Osteocyte (in vitro differentiated cells): Measurements from ENCODE around the gene STRIP1. TPM values are rescaled to one million over a fixed set of nuclear protein-coding genes. Genes with fewer than 3 reads are reported as not detected.
"Not testable (repeated sequence)": the region's sequence is repeated elsewhere in the genome, so short reads cannot be mapped to it uniquely, and the experiment has no call there.

Experiments used
- DNase-seq: peaks from one replicate; pipeline ENCODE4 v3.0.0; 2021; ENCODE audit warnings: mixed read lengths; ENCODE audit not compliant: unreplicated experiment; ENCODE audit errors: extremely low spot score
- H3K27ac Mint-ChIP-seq: one replicate; pipeline ENCODE4 v1.8.0; 2021; ENCODE audit warnings: mild to moderate bottlenecking, mixed read lengths; ENCODE audit not compliant: unreplicated experiment
- H3K27me3 Mint-ChIP-seq: one replicate; pipeline ENCODE4 v1.8.0; 2021; ENCODE audit warnings: mixed read lengths; ENCODE audit not compliant: unreplicated experiment
- H3K36me3 Mint-ChIP-seq: one replicate; pipeline ENCODE4 v1.8.0; 2021; ENCODE audit warnings: mixed read lengths; ENCODE audit not compliant: unreplicated experiment
- H3K4me1 Mint-ChIP-seq: one replicate; pipeline ENCODE4 v1.8.0; 2021; ENCODE audit warnings: mixed read lengths; ENCODE audit not compliant: unreplicated experiment
- H3K4me3 Mint-ChIP-seq: one replicate; pipeline ENCODE4 v1.8.0; 2021; ENCODE audit warnings: mild to moderate bottlenecking, moderate library complexity, mixed read lengths; ENCODE audit not compliant: unreplicated experiment
- H3K9me3 Mint-ChIP-seq: one replicate; pipeline ENCODE4 v1.8.0; 2021; ENCODE audit warnings: mixed read lengths; ENCODE audit not compliant: unreplicated experiment
- CTCF ChIP-seq: fragments of 200-600 bp; sonication (generic); IDR thresholded peaks from 2 replicates; pipeline ENCODE4 v1.5.0; 2021; ENCODE audit warnings: antibody characterized with exemption, mild to moderate bottlenecking, moderate library complexity
- total RNA-seq: library from RNA; stranded (reverse); gene quantifications from 2 replicates; pipeline ENCODE4 v1.2.1, GENCODE V29; 2021

The STRIP1 gene
- total RNA-seq, 1 donor from 2014 or later = 55.7 TPM

DNA sequence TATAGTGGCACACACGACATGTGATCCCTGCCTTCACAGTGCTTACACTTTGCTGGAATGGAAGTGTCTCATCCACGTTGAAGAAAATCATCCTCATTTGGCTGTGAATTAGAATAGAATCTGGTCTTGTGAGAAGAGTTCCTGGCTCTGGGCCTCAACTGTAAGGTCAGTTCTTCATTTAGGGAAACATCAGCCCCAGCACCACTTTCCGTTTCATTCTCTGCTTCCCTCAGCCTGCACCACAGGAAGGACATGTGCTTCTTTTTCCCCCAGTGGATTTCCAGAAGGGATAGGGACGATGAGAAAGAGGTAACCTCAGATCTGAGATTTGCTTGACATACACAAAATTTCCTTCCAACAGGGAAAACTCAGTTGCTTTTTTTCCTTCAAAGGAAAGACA is 39.7 kb downstream of the STRIP1 start:
- Mint-ChIP-seq H3K27me3 (peaks cover 75% of the 10 kb centered on the region), H3K27ac (no peak overlapping the region), H3K9me3 (no peaks in the 10 kb centered on the region), H3K36me3 (no peaks in the 10 kb centered on the region), H3K4me3 (no peak overlapping the region), H3K4me1 (no peaks in the 10 kb centered on the region)
- no peak for DNase-seq
- no peak for TF ChIP-seq CTCF

- Mint-ChIP-seq H3K27me3 (peaks cover 65% of the 10 kb centered on the region), H3K27ac (no peak overlapping the region), H3K36me3 (no peaks in the 10 kb centered on the region), H3K4me1 (no peaks in the 10 kb centered on the region), H3K4me3 (no peak overlapping the region), H3K9me3 (no peaks in the 10 kb centered on the region)
- DNase-seq = no peak
- TF ChIP-seq CTCF = no peak
These were observed 42.5 kb downstream of the STRIP1 start for GRCh38 chr1:110076789-110077500.

- H3K4me1 Mint-ChIP-seq, H3K4me3 Mint-ChIP-seq, H3K36me3 Mint-ChIP-seq, DNase-seq, H3K27ac Mint-ChIP-seq, H3K9me3 Mint-ChIP-seq: not testable (repeated sequence)
- H3K27me3 Mint-ChIP-seq = peaks cover 64% of the 10 kb centered on the region
These were observed 45.6 kb downstream of the STRIP1 start for GRCh38 chr1:110079995-110080394.

GRCh38 chr1:110081061-110081460 is 46.6 kb downstream of the STRIP1 start:
- H3K27me3 Mint-ChIP-seq = peaks cover 67% of the 10 kb centered on the region
- peaks cover 9% of the 10 kb centered on the region for H3K4me1 Mint-ChIP-seq
- H3K4me3 Mint-ChIP-seq = no peak overlapping the region
- no peaks in the 10 kb centered on the region for H3K9me3 Mint-ChIP-seq
- H3K27ac Mint-ChIP-seq = no peak overlapping the region
- no peak for DNase-seq
- H3K36me3 Mint-ChIP-seq = no peaks in the 10 kb centered on the region
- TF ChIP-seq CTCF = no peak

DNA sequence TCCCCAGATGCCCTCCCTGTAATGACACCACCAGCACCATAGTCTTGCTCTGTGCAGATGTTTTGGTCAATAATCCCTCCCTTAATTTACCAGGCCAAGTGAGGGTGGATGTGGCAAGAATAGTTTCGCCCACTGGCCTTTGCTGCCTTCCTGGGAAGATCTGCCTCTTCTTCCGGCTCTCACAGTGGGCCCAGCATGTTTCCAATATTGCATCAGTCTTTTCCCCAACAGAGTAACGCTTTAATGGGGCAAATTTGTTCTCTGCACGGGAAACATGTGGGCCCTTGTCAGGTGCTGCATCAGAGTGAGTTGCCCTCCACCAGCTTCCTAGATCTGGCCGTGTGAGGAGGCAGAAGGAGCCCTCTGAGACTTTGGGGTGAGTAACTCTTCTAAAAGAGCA is 48.1 kb downstream of the STRIP1 start:
- H3K9me3 Mint-ChIP-seq = no peaks in the 10 kb centered on the region
- no peak overlapping the region for H3K4me3 Mint-ChIP-seq
- no peak overlapping the region for H3K27ac Mint-ChIP-seq
- H3K4me1 Mint-ChIP-seq = peaks cover 14% of the 10 kb centered on the region
- no peak for TF ChIP-seq CTCF
- no peaks in the 10 kb centered on the region for H3K36me3 Mint-ChIP-seq
- H3K27me3 Mint-ChIP-seq = peaks cover 70% of the 10 kb centered on the region
- DNase-seq = no peak
